Neural cell (in vitro differentiated cells): Measurements from ENCODE around the gene SLIT3.

ENCODE experiments used
- EP300 ChIP-seq: fragments of 450-650 bp; conservative IDR thresholded peaks from 2 replicates; pipeline ENCODE4 v1.6.1; 2014; ENCODE audit warnings: antibody characterized with exemption, mild to moderate bottlenecking, moderate library complexity; ENCODE audit not compliant: poor library complexity, severe bottlenecking
- EZH2 ChIP-seq: fragments of 200-600, 300-800 bp; shearing (Covaris generic), sonication (generic); IDR thresholded peaks from 2 replicates; pipeline ENCODE4 v1.6.1; 2014; ENCODE audit warnings: antibody characterized with exemption, low read length, borderline replicate concordance, mild to moderate bottlenecking; ENCODE audit not compliant: insufficient read depth, poor library complexity, severe bottlenecking
- RAD21 ChIP-seq: fragments of 450-650 bp; conservative IDR thresholded peaks from 2 replicates; pipeline ENCODE4 v1.6.1; 2014; ENCODE audit warnings: antibody characterized with exemption, mild to moderate bottlenecking, moderate library complexity
- SMC3 ChIP-seq: fragments of 450-650 bp; conservative IDR thresholded peaks from 2 replicates; pipeline ENCODE4 v1.6.1; 2014; ENCODE audit warnings: antibody characterized with exemption, mild to moderate bottlenecking, moderate library complexity; ENCODE audit not compliant: poor library complexity
- TF ChIP-seq, protein P1 (sequence below): fragments of 450-650 bp; IDR thresholded peaks from 2 replicates; pipeline ENCODE4 v1.5.1; 2014; ENCODE audit warnings: antibody characterized with exemption, mild to moderate bottlenecking, moderate library complexity; ENCODE audit not compliant: poor library complexity, severe bottlenecking
- TF ChIP-seq, protein P2 (sequence below): IDR thresholded peaks from 2 replicates; pipeline ENCODE4 v1.6.1; 2012; ENCODE audit warnings: borderline replicate concordance

DNA sequence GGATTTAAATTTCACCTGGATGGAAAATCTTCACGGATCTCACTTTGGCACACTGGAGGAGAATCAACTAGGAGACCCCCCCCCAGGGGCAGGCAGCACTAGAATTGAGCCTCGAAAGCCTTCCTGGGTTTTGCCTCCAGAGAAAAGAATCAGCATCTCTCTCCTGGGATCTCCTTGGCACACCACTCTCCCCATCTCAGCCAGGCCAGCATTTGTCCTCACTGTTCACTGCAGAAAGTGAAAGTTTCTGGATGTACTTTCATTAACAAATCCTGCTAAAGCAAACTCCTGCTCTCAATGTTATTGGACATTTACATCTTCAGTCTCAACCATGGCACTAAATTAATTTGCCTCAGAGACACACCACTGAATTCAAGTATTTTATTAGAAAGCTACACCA, 312.2 kb downstream of the SLIT3 start:
- TF ChIP-seq, protein P1, sequence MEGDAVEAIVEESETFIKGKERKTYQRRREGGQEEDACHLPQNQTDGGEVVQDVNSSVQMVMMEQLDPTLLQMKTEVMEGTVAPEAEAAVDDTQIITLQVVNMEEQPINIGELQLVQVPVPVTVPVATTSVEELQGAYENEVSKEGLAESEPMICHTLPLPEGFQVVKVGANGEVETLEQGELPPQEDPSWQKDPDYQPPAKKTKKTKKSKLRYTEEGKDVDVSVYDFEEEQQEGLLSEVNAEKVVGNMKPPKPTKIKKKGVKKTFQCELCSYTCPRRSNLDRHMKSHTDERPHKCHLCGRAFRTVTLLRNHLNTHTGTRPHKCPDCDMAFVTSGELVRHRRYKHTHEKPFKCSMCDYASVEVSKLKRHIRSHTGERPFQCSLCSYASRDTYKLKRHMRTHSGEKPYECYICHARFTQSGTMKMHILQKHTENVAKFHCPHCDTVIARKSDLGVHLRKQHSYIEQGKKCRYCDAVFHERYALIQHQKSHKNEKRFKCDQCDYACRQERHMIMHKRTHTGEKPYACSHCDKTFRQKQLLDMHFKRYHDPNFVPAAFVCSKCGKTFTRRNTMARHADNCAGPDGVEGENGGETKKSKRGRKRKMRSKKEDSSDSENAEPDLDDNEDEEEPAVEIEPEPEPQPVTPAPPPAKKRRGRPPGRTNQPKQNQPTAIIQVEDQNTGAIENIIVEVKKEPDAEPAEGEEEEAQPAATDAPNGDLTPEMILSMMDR: no peak
- TF ChIP-seq EP300: no peak
- TF ChIP-seq, protein P2, sequence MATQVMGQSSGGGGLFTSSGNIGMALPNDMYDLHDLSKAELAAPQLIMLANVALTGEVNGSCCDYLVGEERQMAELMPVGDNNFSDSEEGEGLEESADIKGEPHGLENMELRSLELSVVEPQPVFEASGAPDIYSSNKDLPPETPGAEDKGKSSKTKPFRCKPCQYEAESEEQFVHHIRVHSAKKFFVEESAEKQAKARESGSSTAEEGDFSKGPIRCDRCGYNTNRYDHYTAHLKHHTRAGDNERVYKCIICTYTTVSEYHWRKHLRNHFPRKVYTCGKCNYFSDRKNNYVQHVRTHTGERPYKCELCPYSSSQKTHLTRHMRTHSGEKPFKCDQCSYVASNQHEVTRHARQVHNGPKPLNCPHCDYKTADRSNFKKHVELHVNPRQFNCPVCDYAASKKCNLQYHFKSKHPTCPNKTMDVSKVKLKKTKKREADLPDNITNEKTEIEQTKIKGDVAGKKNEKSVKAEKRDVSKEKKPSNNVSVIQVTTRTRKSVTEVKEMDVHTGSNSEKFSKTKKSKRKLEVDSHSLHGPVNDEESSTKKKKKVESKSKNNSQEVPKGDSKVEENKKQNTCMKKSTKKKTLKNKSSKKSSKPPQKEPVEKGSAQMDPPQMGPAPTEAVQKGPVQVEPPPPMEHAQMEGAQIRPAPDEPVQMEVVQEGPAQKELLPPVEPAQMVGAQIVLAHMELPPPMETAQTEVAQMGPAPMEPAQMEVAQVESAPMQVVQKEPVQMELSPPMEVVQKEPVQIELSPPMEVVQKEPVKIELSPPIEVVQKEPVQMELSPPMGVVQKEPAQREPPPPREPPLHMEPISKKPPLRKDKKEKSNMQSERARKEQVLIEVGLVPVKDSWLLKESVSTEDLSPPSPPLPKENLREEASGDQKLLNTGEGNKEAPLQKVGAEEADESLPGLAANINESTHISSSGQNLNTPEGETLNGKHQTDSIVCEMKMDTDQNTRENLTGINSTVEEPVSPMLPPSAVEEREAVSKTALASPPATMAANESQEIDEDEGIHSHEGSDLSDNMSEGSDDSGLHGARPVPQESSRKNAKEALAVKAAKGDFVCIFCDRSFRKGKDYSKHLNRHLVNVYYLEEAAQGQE: no peak
- TF ChIP-seq RAD21: no peak
- no peak for TF ChIP-seq SMC3
- TF ChIP-seq EZH2: no peak
